Smooth muscle cell (in vitro differentiated cells): ENCODE measurements around the gene GPI. TPM values are rescaled to one million over a fixed set of nuclear protein-coding genes. Genes with fewer than 3 reads are reported as not detected.

Source experiments
- DNase-seq: peaks from one replicate; lab custom pipeline; 2025; ENCODE audit not compliant: unreplicated experiment; lab: John Stamatoyannopoulos, UW
- H2AFZ ChIP-seq: fragments of 200-600 bp; sonication (generic); 2 replicates; pipeline ENCODE4 v1.6.0; 2016; ENCODE audit warnings: antibody characterized with exemption, low read depth, mild to moderate bottlenecking
- H3F3A ChIP-seq: fragments of 200-600 bp; sonication (generic); 2 replicates; pipeline ENCODE4 v1.6.0; 2017; ENCODE audit warnings: antibody characterized with exemption, low read depth
- H3K27ac ChIP-seq: fragments of 200-600 bp; sonication (generic); 2 replicates; pipeline ENCODE4 v1.5.1; 2016; ENCODE audit warnings: low read depth, mild to moderate bottlenecking
- H3K27me3 ChIP-seq: fragments of 200-600 bp; sonication (generic); 2 replicates; pipeline ENCODE4 v1.6.1; 2016; ENCODE audit warnings: low read depth, mild to moderate bottlenecking
- H3K36me3 ChIP-seq: fragments of 200-600 bp; sonication (generic); 2 replicates; pipeline ENCODE4 v1.5.1; 2016; ENCODE audit warnings: low read depth
- H3K4me1 ChIP-seq: fragments of 200-600 bp; sonication (generic); 2 replicates; pipeline ENCODE4 v1.5.1; 2016; ENCODE audit warnings: low read depth
- H3K4me2 ChIP-seq: fragments of 200-600 bp; sonication (generic); 2 replicates; pipeline ENCODE4 v1.6.0; 2016; ENCODE audit warnings: mild to moderate bottlenecking
- H3K4me3 ChIP-seq: fragments of 200-600 bp; sonication (generic); 2 replicates; pipeline ENCODE4 v1.5.1; 2016; ENCODE audit warnings: mild to moderate bottlenecking
- H3K79me2 ChIP-seq: fragments of 200-600 bp; sonication (generic); 2 replicates; pipeline ENCODE4 v1.6.0; 2016; ENCODE audit warnings: low read depth, mild to moderate bottlenecking
- H3K9ac ChIP-seq: fragments of 200-600 bp; sonication (generic); 2 replicates; pipeline ENCODE4 v1.6.0; 2016; ENCODE audit warnings: low read depth
- H3K9me3 ChIP-seq: fragments of 200-600 bp; sonication (generic); replicated peaks from 2 replicates; pipeline ENCODE4 v1.5.1; 2016; ENCODE audit warnings: low read depth
- H4K20me1 ChIP-seq: fragments of 200-600 bp; sonication (generic); 2 replicates; pipeline ENCODE4 v1.6.0; 2016; ENCODE audit warnings: low read depth
- CTCF ChIP-seq: fragments of 200-600 bp; sonication (generic); IDR thresholded peaks from 2 replicates; pipeline ENCODE4 v1.5.1; 2017; ENCODE audit warnings: borderline replicate concordance, mild to moderate bottlenecking, antibody characterized with exemption; ENCODE audit not compliant: insufficient read depth, poor library complexity, severe bottlenecking
- WGBS: methylation state at CpG from one replicate; pipeline ENCODE4 v1.1.7; 2016; ENCODE audit warnings: low lambda C conversion rate; 5-methylcytosine and 5-hydroxymethylcytosine counted together
- polyA plus RNA-seq: library from polyadenylated mRNA; unstranded; fragments of >200 nt; fragmentation: Nextera tagmentation; extraction: Ambion mirVana; gene quantifications from 2 replicates; pipeline ENCODE4 v1.2.1, GENCODE V29; 2016
- total RNA-seq: library from RNA; depleted of rRNA; stranded (reverse); fragments of >200 nt; gene quantifications from 2 replicates; pipeline ENCODE4 v1.2.3, GENCODE V29; 2014

GPI gene
- total and polyA plus RNA-seq, 2 experiments from 2014 or later, result 132 to 233 TPM

GRCh38 chr19:34381399-34382251 is 16.6 kb downstream of the GPI start:
- H3K27ac ChIP-seq, result no peak overlapping the region
- peaks cover 38% of the 10 kb centered on the region for H4K20me1 ChIP-seq
- H3K27me3 ChIP-seq, result no peaks in the 10 kb centered on the region
- no peak for TF ChIP-seq CTCF
- H2AFZ ChIP-seq, result no peak overlapping the region
- no peak overlapping the region for H3K4me2 ChIP-seq
- no peak overlapping the region for H3K9ac ChIP-seq
- no peak for DNase-seq
- H3K4me1 ChIP-seq, result no peaks in the 10 kb centered on the region
- no peaks in the 10 kb centered on the region for H3F3A ChIP-seq
- no peaks in the 10 kb centered on the region for H3K79me2 ChIP-seq
- peaks cover 7% of the 10 kb centered on the region for H3K36me3 ChIP-seq
- H3K9me3 ChIP-seq, result no peaks in the 10 kb centered on the region
- H3K4me3 ChIP-seq, result no peak overlapping the region
- WGBS, result 97% methylated on average over 14 of the region's 14 CpGs

- no peaks in the 10 kb centered on the region for H3K9me3 ChIP-seq
- H3K36me3 ChIP-seq, result peaks cover 5% of the 10 kb centered on the region
- 95% methylated on average over 4 of the region's 4 CpGs for WGBS
- H4K20me1 ChIP-seq, result peaks cover 40% of the 10 kb centered on the region
- no peaks in the 10 kb centered on the region for H3K79me2 ChIP-seq
- H2AFZ ChIP-seq, result no peak overlapping the region
- no peak overlapping the region for H3K27ac ChIP-seq
- H3K4me3 ChIP-seq, result no peak overlapping the region
- DNase-seq, result no peak
- H3K9ac ChIP-seq, result no peak overlapping the region
- no peak for TF ChIP-seq CTCF
- no peak overlapping the region for H3K4me2 ChIP-seq
- no peaks in the 10 kb centered on the region for H3F3A ChIP-seq
- no peaks in the 10 kb centered on the region for H3K4me1 ChIP-seq
- H3K27me3 ChIP-seq, result no peaks in the 10 kb centered on the region
These were observed 17.5 kb downstream of the GPI start for GRCh38 chr19:34382471-34382870.

- Histone ChIP-seq H4K20me1 (peaks cover 42% of the 10 kb centered on the region), H3K4me1 (no peaks in the 10 kb centered on the region), H3F3A (no peaks in the 10 kb centered on the region), H3K9me3 (no peaks in the 10 kb centered on the region), H3K9ac (no peak overlapping the region), H3K4me3 (no peak overlapping the region), H3K4me2 (no peak overlapping the region), H3K27ac (no peak overlapping the region), H3K79me2 (no peaks in the 10 kb centered on the region), H2AFZ (no peak overlapping the region), H3K36me3 (no peaks in the 10 kb centered on the region), H3K27me3 (no peaks in the 10 kb centered on the region)
- DNase-seq, result no peak
- no peak for TF ChIP-seq CTCF
- WGBS, result 92% methylated on average over 5 of the region's 5 CpGs
These were observed 18.6 kb downstream of the GPI start for GRCh38 chr19:34383599-34383998.
